ENCODE measurements around the gene CASQ2. TPM values are rescaled to one million over a fixed set of nuclear protein-coding genes. Genes with fewer than 3 reads are reported as not detected.

Gene CASQ2
- total and polyA plus RNA-seq, 2 of the 4 experiments (the other 2 are of a cell fraction): not detected

Other genes starting within 250 kb of the CASQ2 start
- 6.1 and 7.5 TPM in 2 replicates for gene VANGL1, start 126.7 kb downstream of the CASQ2 start, total RNA-seq (2012; rRNA removed)
- gene VANGL1, start 126.7 kb downstream of the CASQ2 start, polyA plus RNA-seq (2012; rRNA removed): 6.7 and 7.5 TPM in 2 replicates
- not detected in 2 replicates for gene NHLH2, start 72.4 kb upstream of the CASQ2 start, total RNA-seq (2012; rRNA removed)
- not detected in 2 replicates for gene NHLH2, start 72.4 kb upstream of the CASQ2 start, polyA plus RNA-seq (2012; rRNA removed)
- gene SLC22A15, start 207.8 kb upstream of the CASQ2 start, total RNA-seq (2012; rRNA removed): under 0.01 TPM in 2 replicates
- 0.02 TPM in 1 of 2 replicates, not detected in the other for gene SLC22A15, start 207.8 kb upstream of the CASQ2 start, polyA plus RNA-seq (2012; rRNA removed)

All from IMR-90 (cell line).